K562 (cell line): ENCODE data around the gene NFATC1. TPM values are rescaled to one million over a fixed set of nuclear protein-coding genes. Genes with fewer than 3 reads are reported as not detected.

Experiments
- ATAC-seq: fragments of 200-7000 bp; cut with Tn5 transposase; 3 replicates; pipeline ENCODE4 v1.9.1; 2020; ENCODE audit warnings: moderate library complexity
- BruUV-seq: library from RNA; stranded (reverse); fragments of 400-500 nt; replicated peaks from 2 replicates; lab custom pipeline; 2021; lab: Mats Ljungman, UMichigan
- CTCF ChIA-PET: fragments of 300-600 bp; formaldehyde crosslinking; extraction: SDS; loops from one replicate; lab custom pipeline; 2021; ENCODE audit warnings: low intra/inter-chr PET ratio; lab: Yijun Ruan, JAX
- POLR2A ChIA-PET: fragments of 300-600, 350-650 bp; sonication (Branson Sonifier 250); formaldehyde crosslinking; extraction: SDS; loops from one replicate; lab custom pipeline; 2021; ENCODE audit warnings: antibody characterized with exemption, inconsistent platforms; lab: Yijun Ruan, JAX
- DNase-seq, 4 experiments: peaks; one replicate each; pipeline versions ENCODE4 v3.0.0 to v3.0.0-alpha.2; 2011 to 2018; ENCODE audit warnings: low spot score in 3 of 4, mixed read lengths in 3 of 4; ENCODE audit errors: extremely low read depth in 1 of 4
- FAIRE-seq: peaks from 2 replicates; lab custom pipeline; 2011; peaks lifted over from hg19 to GRCh38; lab: Jason Lieb, UNC
- H2AFZ ChIP-seq: 2 replicates; pipeline ENCODE4 v1.6.0; 2011; ENCODE audit warnings: low read depth, low read length, control low read depth, inconsistent platforms
- H3K27ac ChIP-seq: fragments of 200-600 bp; 3 replicates; pipeline ENCODE4 v1.8.0; 2011; ENCODE audit warnings: low read depth, mild to moderate bottlenecking, control low read depth, inconsistent platforms, low read length, moderate library complexity, mixed read lengths; ENCODE audit errors: extremely low read depth
- H3K27me3 ChIP-seq, 2 experiments: fragments of 300-600 bp in 1 of 2; 2 replicates in 1 of 2; 3 replicates in 1 of 2; pipeline versions ENCODE4 v1.6.0 to v1.8.0; 2011; ENCODE audit warnings: inconsistent platforms in 2 of 2, low read length in 2 of 2, mild to moderate bottlenecking in 1 of 2, mixed read lengths in 1 of 2, moderate library complexity in 1 of 2; ENCODE audit not compliant: control insufficient read depth in 2 of 2, insufficient read depth in 2 of 2
- H3K36me3 ChIP-seq: fragments of 300-600 bp; 3 replicates; pipeline ENCODE4 v1.8.0; 2011; ENCODE audit warnings: mild to moderate bottlenecking, low read length, inconsistent platforms; ENCODE audit not compliant: control insufficient read depth, insufficient read depth
- H3K4me1 ChIP-seq, 2 experiments: fragments of 200-600 bp in 1 of 2; replicated peaks in 1 of 2; 2 replicates in 1 of 2; 3 replicates in 1 of 2; pipeline versions ENCODE4 v1.5.1 to v1.8.0; 2011; ENCODE audit warnings: inconsistent platforms in 2 of 2, low read length in 2 of 2, mild to moderate bottlenecking in 1 of 2, mixed read lengths in 1 of 2, moderate library complexity in 1 of 2; ENCODE audit not compliant: control insufficient read depth in 2 of 2, insufficient read depth in 2 of 2
- H3K4me2 ChIP-seq: 2 replicates; pipeline ENCODE4 v1.6.1; 2011; ENCODE audit warnings: low read length, control low read depth, inconsistent platforms, mixed read lengths; ENCODE audit not compliant: insufficient read depth
- H3K4me3 ChIP-seq: fragments of 200-600 bp; sonication (generic), shearing (Covaris generic); 2 replicates; pipeline ENCODE4 v1.5.1; 2016; ENCODE audit warnings: control low read depth, inconsistent platforms
- H3K79me2 ChIP-seq: fragments of 200-600 bp; 3 replicates; pipeline ENCODE4 v1.8.0; 2011; ENCODE audit warnings: low read length, inconsistent platforms; ENCODE audit not compliant: control insufficient read depth, insufficient read depth
- H3K9ac ChIP-seq, 2 experiments: 2 replicates each; pipeline versions ENCODE4 v1.6.0 to v1.6.1; 2011; ENCODE audit warnings: low read depth in 2 of 2, low read length in 2 of 2, control low read depth in 1 of 2, inconsistent platforms in 1 of 2, mild to moderate bottlenecking in 1 of 2, mixed read lengths in 1 of 2; ENCODE audit not compliant: insufficient read depth in 1 of 2
- H3K9me1 ChIP-seq: one replicate; pipeline ENCODE4 v1.6.0; 2011; ENCODE audit warnings: inconsistent platforms, mild to moderate bottlenecking, low read length, moderate library complexity; ENCODE audit not compliant: control insufficient read depth, insufficient read depth
- H3K9me3 ChIP-seq: replicated peaks from 2 replicates; pipeline ENCODE4 v1.5.1; 2011; ENCODE audit warnings: low read depth, low read length, inconsistent platforms; ENCODE audit not compliant: control insufficient read depth, insufficient read depth
- H4K20me1 ChIP-seq: replicated peaks from 2 replicates; pipeline ENCODE4 v1.6.1; 2011; ENCODE audit warnings: low read length, inconsistent platforms, mixed read lengths; ENCODE audit not compliant: control insufficient read depth, insufficient read depth
- ERF ChIP-seq: fragments of 450-650 bp; formaldehyde crosslinking; IDR thresholded peaks from 2 replicates; pipeline ENCODE4 v1.4.0; 2020; ENCODE audit warnings: mild to moderate bottlenecking, mixed read lengths
- KAT7 ChIP-seq: sonication (generic); formaldehyde crosslinking; IDR thresholded peaks from 2 replicates; pipeline ENCODE4 v1.8.0; 2022; ENCODE audit warnings: missing genetic modification reagents, mild to moderate bottlenecking, borderline replicate concordance
- LARP7 ChIP-seq: fragments of 450-650 bp; IDR thresholded peaks from 2 replicates; pipeline ENCODE4 v1.6.1; 2016
- RAD51 ChIP-seq: fragments of 450-650 bp; IDR thresholded peaks from 2 replicates; pipeline ENCODE4 v1.7.1; 2016; ENCODE audit warnings: low read depth, mild to moderate bottlenecking, borderline replicate concordance
- ZNF408 ChIP-seq: fragments of 250-450 bp; sonication (Bioruptor Pico); IDR thresholded peaks from 2 replicates; pipeline ENCODE4 v1.4.0; 2020; ENCODE audit warnings: low read depth, mild to moderate bottlenecking, moderate library complexity
- WGBS: fragments of 100-300 bp; shearing (Covaris generic); methylation state at CpG from one replicate; pipeline ENCODE4 v1.1.6; 2016; ENCODE audit warnings: low coverage, mixed read lengths; ENCODE audit not compliant: insufficient coverage; ENCODE audit errors: missing lambda C conversion rate; 5-methylcytosine and 5-hydroxymethylcytosine counted together
- in situ Hi-C: fragments of 300-500 bp; cut with MboI; formaldehyde crosslinking; loops from 4 replicates; pipeline ENCODE4 v1.15.0; 2018; ENCODE audit warnings: inconsistent platforms, mixed read lengths
- intact Hi-C: fragments of 100-400 bp; cut with micrococcal nuclease; formaldehyde crosslinking; loops from 2 replicates; pipeline ENCODE4 v1.14.2; 2022
- polyA plus RNA-seq, 8 experiments: library from polyadenylated mRNA; depleted of rRNA in 4 of 8; stranded (reverse) in 5 of 8; unstranded in 3 of 8; fragments of >200 nt; fragmentation: Nextera tagmentation in 2 of 8; fragmentation: Illumina TruSeq in 1 of 8; extraction: Ambion mirVana in 2 of 8; extraction: Trizol in 1 of 8; gene quantifications; 2 replicates each; pipeline versions ENCODE4 v1.2.1 to v1.2.3, GENCODE V29; 2011 to 2014; ENCODE audit warnings: inconsistent platforms in 1 of 8, missing spikeins in 1 of 8
- total RNA-seq, 7 experiments: library from RNA; depleted of rRNA in 6 of 7; stranded (reverse); fragments of >200 nt in 6 of 7; fragmentation: Illumina TruSeq in 2 of 7; extraction: Trizol in 2 of 7; gene quantifications; 2 replicates each; pipeline versions ENCODE4 v1.2.1 to v1.2.3, GENCODE V29; 2011 to 2021; ENCODE audit warnings: low replicate concordance in 1 of 7
- TF ChIP-seq, protein P1 (sequence below), 2 experiments: fragments of 450-650 bp; IDR thresholded peaks; 2 replicates each; pipeline ENCODE4 v1.6.1; 2016; ENCODE audit warnings: mild to moderate bottlenecking in 2 of 2, borderline replicate concordance in 1 of 2, low read depth in 1 of 2, moderate library complexity in 1 of 2

The NFATC1 gene
- total and polyA plus RNA-seq, 9 of the 15 experiments (the other 6 are each of a cell fraction or from before 2014, with no cell fraction given): 1.1 to 16.4 (median 2.5) TPM

DNA sequence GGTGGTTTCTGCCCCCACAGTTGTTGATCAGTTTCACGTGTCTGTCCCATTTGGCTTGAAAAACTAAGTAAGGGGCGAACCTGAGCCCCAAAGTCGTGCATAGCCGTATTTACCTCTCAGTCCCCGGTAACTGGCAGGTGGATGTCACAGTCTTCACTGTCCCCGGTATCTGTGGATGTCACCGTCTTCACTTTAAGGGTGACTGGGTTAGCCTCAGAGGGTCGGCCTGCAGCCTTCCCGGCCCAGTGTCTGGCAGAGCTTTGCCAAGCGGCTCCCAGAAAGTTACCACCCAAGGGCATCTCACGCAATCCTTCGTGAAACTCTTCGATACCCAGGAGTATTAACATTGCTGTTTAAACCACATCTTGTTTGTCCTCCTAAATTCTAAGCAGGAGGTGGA, 158.6 kb downstream of the NFATC1 start:
- BruUV-seq: no TSS peak
- H3K9ac ChIP-seq: no peak overlapping the region
- H3K4me1 ChIP-seq: peaks cover 0 to 14% of the 10 kb centered on the region in 2 experiments; a peak in 2 of 5 replicates
- in situ Hi-C loops (no loop called here), intact Hi-C loops (no loop called here)
- H3K9me1 ChIP-seq: no peaks in the 10 kb centered on the region
- POLR2A ChIA-PET: no interaction called here
- H3K27me3 ChIP-seq: peaks cover 28 to 62% of the 10 kb centered on the region in 2 experiments
- no peaks in the 10 kb centered on the region for H3K79me2 ChIP-seq
- H3K9me3 ChIP-seq: no peaks in the 10 kb centered on the region
- TF ChIP-seq KAT7 (CRISPR knock-in tag): no peak
- TF ChIP-seq, all 486 proteins: peak for 0
- no peak overlapping the region for H3K4me3 ChIP-seq
- CTCF ChIA-PET: no interaction called here
- FAIRE-seq (no peak), ATAC-seq (no peak), DNase-seq (no peak)
- no peak overlapping the region for H2AFZ ChIP-seq
- WGBS: 3% methylated on average over 13 of the region's 13 CpGs
- no peak overlapping the region for H3K27ac ChIP-seq
- H3K4me2 ChIP-seq: no peak overlapping the region
- no peaks in the 10 kb centered on the region for H3K36me3 ChIP-seq
- 0 out of 2 replicates have a peak, but pooled peaks cover 11% of the 10 kb centered on the region for H4K20me1 ChIP-seq

DNA sequence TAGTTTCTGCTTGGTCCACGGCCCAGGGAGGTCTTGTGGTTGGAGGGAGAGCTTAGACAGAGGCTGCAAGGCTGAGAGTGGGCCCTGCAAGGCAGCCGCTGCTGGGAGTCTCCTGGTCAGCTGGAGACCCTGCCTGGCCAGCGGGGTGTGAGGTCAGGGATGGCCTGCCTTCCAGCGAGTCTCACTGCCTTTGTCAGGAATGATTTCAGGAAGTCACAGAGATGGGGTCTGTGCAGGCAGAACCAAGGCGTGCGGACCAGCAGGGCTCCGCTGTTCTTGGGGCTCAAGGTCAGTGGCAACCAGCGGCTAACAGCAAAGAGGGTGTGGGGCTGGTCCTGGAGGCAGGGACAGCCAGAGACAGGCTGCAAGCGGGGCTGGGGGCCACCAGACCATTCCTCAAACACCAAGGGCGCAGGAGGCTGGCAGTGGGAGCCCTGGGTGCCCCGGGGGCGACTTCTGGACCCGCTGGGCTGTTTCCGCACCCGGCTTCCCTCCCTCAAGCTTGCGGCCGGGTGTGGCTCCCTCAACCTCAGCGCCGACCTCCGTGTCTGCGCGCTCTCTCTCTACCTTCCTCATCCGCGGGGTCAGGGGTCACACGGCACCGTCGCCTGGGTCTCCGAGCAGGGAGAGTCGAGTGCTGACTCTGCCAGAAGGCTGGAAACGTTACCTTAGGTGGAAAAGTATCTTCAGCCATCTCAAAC, 159.4 kb downstream of the NFATC1 start:
- no peak for TF ChIP-seq RAD51
- no peak for TF ChIP-seq ZNF408 (CRISPR knock-in tag)
- TF ChIP-seq ERF (CRISPR knock-in tag): no peak
- TF ChIP-seq, protein P1, sequence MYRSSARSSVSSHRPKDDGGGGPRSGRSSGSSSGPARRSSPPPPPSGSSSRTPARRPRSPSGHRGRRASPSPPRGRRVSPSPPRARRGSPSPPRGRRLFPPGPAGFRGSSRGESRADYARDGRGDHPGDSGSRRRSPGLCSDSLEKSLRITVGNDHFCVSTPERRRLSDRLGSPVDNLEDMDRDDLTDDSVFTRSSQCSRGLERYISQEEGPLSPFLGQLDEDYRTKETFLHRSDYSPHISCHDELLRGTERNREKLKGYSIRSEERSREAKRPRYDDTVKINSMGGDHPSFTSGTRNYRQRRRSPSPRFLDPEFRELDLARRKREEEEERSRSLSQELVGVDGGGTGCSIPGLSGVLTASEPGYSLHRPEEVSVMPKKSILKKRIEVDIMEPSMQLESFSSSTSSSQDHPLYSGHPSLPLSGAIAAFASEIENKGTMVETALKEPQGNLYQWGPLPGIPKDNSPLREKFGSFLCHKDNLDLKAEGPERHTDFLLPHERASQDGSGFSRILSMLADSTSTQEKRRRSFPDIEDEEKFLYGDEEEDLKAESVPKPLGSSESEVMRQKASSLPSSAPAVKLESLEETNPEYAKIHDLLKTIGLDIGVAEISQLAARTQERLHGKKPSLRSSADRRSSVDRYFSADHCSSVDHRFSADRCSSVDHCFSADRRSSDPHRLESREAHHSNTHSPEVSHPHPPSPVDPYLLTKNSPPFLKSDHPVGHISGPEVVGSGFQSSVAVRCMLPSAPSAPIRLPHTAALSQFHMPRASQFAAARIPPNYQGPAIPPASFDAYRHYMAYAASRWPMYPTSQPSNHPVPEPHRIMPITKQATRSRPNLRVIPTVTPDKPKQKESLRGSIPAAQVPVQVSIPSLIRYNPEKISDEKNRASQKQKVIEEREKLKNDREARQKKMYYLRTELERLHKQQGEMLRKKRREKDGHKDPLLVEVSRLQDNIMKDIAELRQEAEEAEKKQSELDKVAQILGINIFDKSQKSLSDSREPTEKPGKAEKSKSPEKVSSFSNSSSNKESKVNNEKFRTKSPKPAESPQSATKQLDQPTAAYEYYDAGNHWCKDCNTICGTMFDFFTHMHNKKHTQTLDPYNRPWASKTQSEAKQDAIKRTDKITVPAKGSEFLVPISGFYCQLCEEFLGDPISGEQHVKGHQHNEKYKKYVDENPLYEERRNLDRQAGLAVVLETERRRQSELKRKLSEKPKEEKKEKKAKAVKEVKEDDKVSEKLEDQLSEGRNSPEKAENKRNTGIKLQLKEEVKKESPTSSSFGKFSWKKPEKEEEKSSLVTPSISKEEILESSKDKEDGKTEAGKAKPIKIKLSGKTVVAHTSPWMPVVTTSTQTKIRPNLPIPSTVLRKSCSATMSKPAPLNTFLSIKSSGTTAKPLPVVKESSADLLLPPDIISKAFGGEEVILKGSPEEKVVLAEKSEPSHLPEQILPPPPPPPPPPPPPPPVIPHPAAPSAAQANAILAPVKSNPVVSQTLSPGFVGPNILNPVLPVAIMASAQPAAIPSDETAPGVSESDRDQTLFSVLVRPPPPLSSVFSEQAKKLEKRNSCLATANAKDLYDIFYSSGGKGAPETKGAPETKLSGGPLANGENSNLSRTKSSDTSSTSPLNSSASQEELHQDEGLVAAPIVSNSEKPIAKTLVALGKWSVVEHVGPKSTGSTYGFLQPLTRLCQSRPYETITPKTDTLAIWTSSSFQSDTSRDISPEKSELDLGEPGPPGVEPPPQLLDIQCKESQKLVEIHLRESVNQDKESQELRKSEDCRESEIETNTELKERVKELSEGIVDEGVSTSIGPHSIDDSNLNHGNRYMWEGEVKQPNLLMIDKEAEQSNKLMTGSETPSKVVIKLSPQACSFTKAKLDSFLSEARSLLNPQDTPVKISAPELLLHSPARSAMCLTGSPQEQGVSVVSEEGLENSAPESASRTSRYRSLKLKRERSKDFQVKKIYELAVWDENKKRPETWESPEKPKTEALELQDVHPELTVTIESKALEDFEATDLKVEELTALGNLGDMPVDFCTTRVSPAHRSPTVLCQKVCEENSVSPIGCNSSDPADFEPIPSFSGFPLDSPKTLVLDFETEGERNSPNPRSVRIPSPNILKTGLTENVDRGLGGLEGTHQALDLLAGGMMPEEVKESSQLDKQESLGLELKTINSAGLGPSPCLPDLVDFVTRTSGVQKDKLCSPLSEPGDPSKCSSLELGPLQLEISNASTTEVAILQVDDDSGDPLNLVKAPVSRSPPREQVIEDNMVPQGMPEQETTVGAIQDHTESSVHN (IDR thresholded peaks at IDR 0.05; ENCODE audit: borderline replicate concordance in 1 of 2, low read depth in 1 of 2): no peak
- no peak for TF ChIP-seq LARP7
- Histone ChIP-seq H3K9me3 (no peaks in the 10 kb centered on the region), H3K4me3 (no peak overlapping the region), H3K27me3 (peaks cover 26 to 65% of the 10 kb centered on the region in 2 experiments), H3K79me2 (no peaks in the 10 kb centered on the region), H3K4me2 (no peak overlapping the region), H3K36me3 (no peaks in the 10 kb centered on the region), H2AFZ (no peak overlapping the region), H3K27ac (no peak overlapping the region), H3K9ac (no peak overlapping the region), H3K9me1 (no peaks in the 10 kb centered on the region), H4K20me1 (0 out of 2 replicates have a peak, but pooled peaks cover 11% of the 10 kb centered on the region), H3K4me1 (peaks cover 0 to 14% of the 10 kb centered on the region in 2 experiments; a peak in 2 of 5 replicates)
- CTCF ChIA-PET: no interaction called here
- no peak for ATAC-seq
- no peak for FAIRE-seq
- 0% methylated on average over 8 of the region's 30 CpGs for WGBS
- no TSS peak for BruUV-seq
- intact Hi-C loops: no loop called here
- no peak for DNase-seq
- POLR2A ChIA-PET: interaction anchor here (0.7 kb wide), 1 partner anchor 8 kb away, joined by 3 read pairs; no protein-coding TSS in a partner anchor
- in situ Hi-C loops: no loop called here
